H9 (cell line): Measurements from ENCODE around the gene PPFIBP2. TPM values are rescaled to one million over a fixed set of nuclear protein-coding genes. Genes with fewer than 3 reads are reported as not detected.

ENCODE experiments used
- DNase-seq: peaks from one replicate; pipeline ENCODE4 v3.0.0-alpha.2; 2017
- H2AFZ ChIP-seq: one replicate; pipeline ENCODE4 v1.6.1; 2013; ENCODE audit warnings: mild to moderate bottlenecking, low read length, control low read depth, moderate library complexity
- H2AK5ac ChIP-seq: 2 replicates; pipeline ENCODE4 v1.6.1; 2013; ENCODE audit warnings: low read length, control low read depth, mixed read lengths; ENCODE audit not compliant: insufficient read length
- H2BK120ac ChIP-seq: one replicate; pipeline ENCODE4 v1.6.1; 2013; ENCODE audit warnings: low read depth, mild to moderate bottlenecking, low read length, control low read depth, inconsistent platforms; ENCODE audit not compliant: poor library complexity, severe bottlenecking
- H2BK12ac ChIP-seq: 2 replicates; pipeline ENCODE4 v1.6.1; 2013; ENCODE audit warnings: low read length, control low read depth, mixed read lengths, low read depth; ENCODE audit not compliant: insufficient read length
- H2BK15ac ChIP-seq: 2 replicates; pipeline ENCODE4 v1.6.1; 2013; ENCODE audit warnings: low read depth, low read length, control low read depth
- H2BK20ac ChIP-seq: one replicate; pipeline ENCODE4 v1.6.1; 2013; ENCODE audit warnings: low read depth, mild to moderate bottlenecking, low read length, control low read depth, inconsistent platforms; ENCODE audit not compliant: poor library complexity, severe bottlenecking
- H2BK5ac ChIP-seq: 2 replicates; pipeline ENCODE4 v1.6.1; 2013; ENCODE audit warnings: low read length, control low read depth, mixed read lengths; ENCODE audit not compliant: insufficient read length
- H3K14ac ChIP-seq: 2 replicates; pipeline ENCODE4 v1.6.1; 2013; ENCODE audit warnings: low read length, control low read depth; ENCODE audit not compliant: insufficient read depth
- H3K18ac ChIP-seq: 2 replicates; pipeline ENCODE4 v1.6.1; 2013; ENCODE audit warnings: low read depth, mild to moderate bottlenecking, mixed read lengths, low read length, control low read depth; ENCODE audit not compliant: insufficient read length
- H3K23ac ChIP-seq: 2 replicates; pipeline ENCODE4 v1.6.1; 2013; ENCODE audit warnings: low read length, control low read depth, mixed read lengths, low read depth; ENCODE audit not compliant: insufficient read length
- H3K23me2 ChIP-seq: 2 replicates; pipeline ENCODE4 v1.6.1; 2013; ENCODE audit warnings: low read depth, mild to moderate bottlenecking, mixed read lengths, low read length, control low read depth; ENCODE audit not compliant: insufficient read length, poor library complexity, severe bottlenecking
- H3K27ac ChIP-seq: 2 replicates; pipeline ENCODE4 v1.5.1; 2013; ENCODE audit warnings: low read length, control low read depth, mixed read lengths, low read depth; ENCODE audit not compliant: insufficient read length
- H3K27me3 ChIP-seq: 2 replicates; pipeline ENCODE4 v1.6.1; 2013; ENCODE audit warnings: low read length, control low read depth, inconsistent platforms; ENCODE audit not compliant: insufficient read depth
- H3K4ac ChIP-seq: 2 replicates; pipeline ENCODE4 v1.6.1; 2013; ENCODE audit warnings: low read depth, mild to moderate bottlenecking, control low read depth, inconsistent platforms, low read length, moderate library complexity
- H3K4me1 ChIP-seq: 2 replicates; pipeline ENCODE4 v1.6.1; 2013; ENCODE audit warnings: low read length, control low read depth, inconsistent platforms; ENCODE audit not compliant: insufficient read depth
- H3K4me2 ChIP-seq: 2 replicates; pipeline ENCODE4 v1.6.1; 2013; ENCODE audit warnings: low read length, control low read depth, mixed read lengths; ENCODE audit not compliant: insufficient read length, insufficient read depth
- H3K56ac ChIP-seq: 2 replicates; pipeline ENCODE4 v1.6.1; 2013; ENCODE audit warnings: low read depth, mild to moderate bottlenecking, mixed read lengths, low read length, control low read depth; ENCODE audit not compliant: insufficient read length
- H3K79me1 ChIP-seq: 2 replicates; pipeline ENCODE4 v1.6.1; 2013; ENCODE audit warnings: low read depth, mild to moderate bottlenecking, moderate library complexity, low read length, control low read depth, inconsistent platforms; ENCODE audit not compliant: insufficient read depth, poor library complexity, severe bottlenecking
- H3K79me2 ChIP-seq: 2 replicates; pipeline ENCODE4 v1.6.1; 2013; ENCODE audit warnings: low read length, control low read depth, inconsistent platforms; ENCODE audit not compliant: insufficient read depth
- H3K9ac ChIP-seq: 2 replicates; pipeline ENCODE4 v1.6.1; 2013; ENCODE audit warnings: low read length, control low read depth, mixed read lengths; ENCODE audit not compliant: insufficient read length; ENCODE audit errors: extremely low read depth
- H3K9me3 ChIP-seq: one replicate; pipeline ENCODE4 v1.6.1; 2013; ENCODE audit warnings: low read depth, low read length, inconsistent platforms; ENCODE audit not compliant: control insufficient read depth
- H3T11ph ChIP-seq: one replicate; pipeline ENCODE4 v1.6.1; 2013; ENCODE audit warnings: mild to moderate bottlenecking, low read length, control low read depth, inconsistent platforms
- H4K20me1 ChIP-seq: one replicate; pipeline ENCODE4 v1.6.1; 2013; ENCODE audit not compliant: control insufficient read depth, insufficient read length, insufficient read depth
- H4K5ac ChIP-seq: 2 replicates; pipeline ENCODE4 v1.6.1; 2013; ENCODE audit warnings: low read depth, mild to moderate bottlenecking, mixed read lengths, low read length, control low read depth; ENCODE audit not compliant: insufficient read length
- H4K8ac ChIP-seq: replicated peaks from 2 replicates; pipeline ENCODE4 v1.6.1; 2013; ENCODE audit warnings: low read length, control low read depth, mixed read lengths, low read depth; ENCODE audit not compliant: insufficient read length
- H4K91ac ChIP-seq: 2 replicates; pipeline ENCODE4 v1.6.1; 2013; ENCODE audit warnings: low read depth, mild to moderate bottlenecking, moderate library complexity, mixed read lengths, low read length, control low read depth; ENCODE audit not compliant: insufficient read length
- H3K27ac Mint-ChIP-seq, 3 experiments: 2 replicates in 2 of 3; 3 replicates in 1 of 3; pipeline ENCODE4 v1.8.0; 2020 to 2021; ENCODE audit warnings: mixed read lengths in 3 of 3, mild to moderate bottlenecking in 1 of 3, moderate library complexity in 1 of 3
- H3K27me3 Mint-ChIP-seq: 2 replicates; pipeline ENCODE4 v1.8.0; 2021; ENCODE audit warnings: low read depth, mild to moderate bottlenecking, moderate library complexity, mixed read lengths
- H3K36me3 Mint-ChIP-seq, 3 experiments: 2 replicates in 2 of 3; 3 replicates in 1 of 3; pipeline ENCODE4 v1.8.0; 2020 to 2021; ENCODE audit warnings: low read depth in 3 of 3, mixed read lengths in 3 of 3; ENCODE audit not compliant: insufficient read depth in 1 of 3
- H3K4me1 Mint-ChIP-seq, 2 experiments: 2 replicates each; pipeline ENCODE4 v1.8.0; 2020; ENCODE audit warnings: mixed read lengths in 2 of 2
- H3K4me3 Mint-ChIP-seq, 2 experiments: 2 replicates in 1 of 2; 3 replicates in 1 of 2; pipeline ENCODE4 v1.8.0; 2020 to 2021; ENCODE audit warnings: mild to moderate bottlenecking in 2 of 2, mixed read lengths in 2 of 2, moderate library complexity in 1 of 2
- H3K9me3 Mint-ChIP-seq, 2 experiments: 2 replicates in 1 of 2; 3 replicates in 1 of 2; pipeline ENCODE4 v1.8.0; 2020; ENCODE audit warnings: mild to moderate bottlenecking in 2 of 2, mixed read lengths in 2 of 2, moderate library complexity in 1 of 2
- WGBS: extraction: QIAGEN DNeasy Blood & Tissue Kit; methylation state at CpG from one replicate; pipeline ENCODE4 v1.1.7; 2013; ENCODE audit warnings: missing lambda C conversion rate, low lambda C conversion rate, mixed read lengths; ENCODE audit not compliant: insufficient read length; ENCODE audit errors: extremely low coverage; 5-methylcytosine and 5-hydroxymethylcytosine counted together
- total RNA-seq: library from RNA; stranded (reverse); gene quantifications from 2 replicates; pipeline ENCODE4 v1.2.1, GENCODE V29; 2021
- TF ChIP-seq, protein P1 (sequence below): fragments of 200-600 bp; sonication (generic); conservative IDR thresholded peaks from 3 replicates; pipeline ENCODE4 v1.8.0; 2021; ENCODE audit warnings: antibody characterized with exemption, mild to moderate bottlenecking

PPFIBP2 gene
- total RNA-seq, 1 experiment from 2014 or later = 8.3 TPM

DNA sequence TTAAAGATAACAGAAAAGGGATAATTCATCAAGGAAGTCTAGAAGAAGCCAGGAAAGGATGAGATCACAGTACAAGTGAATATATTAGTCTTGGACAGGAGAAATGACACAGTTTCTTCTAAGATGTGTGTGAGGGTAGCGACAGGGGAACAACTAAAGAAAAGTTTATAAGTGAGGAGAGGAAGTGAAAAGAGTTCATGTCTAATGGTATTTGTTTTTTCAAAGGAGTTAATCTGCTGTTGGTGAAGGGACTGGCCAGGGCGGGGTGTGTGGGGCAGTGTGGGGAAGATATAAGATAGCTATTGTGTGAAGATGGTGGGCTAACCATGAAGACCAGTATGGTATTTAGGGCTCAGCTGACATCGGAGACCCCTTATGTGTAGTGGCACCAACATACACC is 7.6 kb upstream of the PPFIBP2 start:
- Histone ChIP-seq H3K27ac (no peak overlapping the region), H2AFZ (no peak overlapping the region), H3K18ac (no peak overlapping the region), H3K79me2 (no peaks in the 10 kb centered on the region), H2BK20ac (no peak overlapping the region), H3K4me1 (no peaks in the 10 kb centered on the region), H3K56ac (no peak overlapping the region), H3K23me2 (no peaks in the 10 kb centered on the region), H2BK15ac (no peak overlapping the region), H4K20me1 (no peaks in the 10 kb centered on the region), H3K23ac (no peak overlapping the region), H3T11ph (no peak overlapping the region), H3K4ac (no peak overlapping the region), H4K5ac (no peak overlapping the region), H2AK5ac (no peak overlapping the region), H2BK120ac (no peak overlapping the region), H2BK5ac (no peak overlapping the region), H4K8ac (no peak overlapping the region), H3K14ac (no peak overlapping the region), H3K9ac (no peak overlapping the region), H2BK12ac (no peak overlapping the region), H3K9me3 (no peaks in the 10 kb centered on the region), H3K4me2 (no peak overlapping the region), H3K27me3 (no peaks in the 10 kb centered on the region), H4K91ac (no peak overlapping the region), H3K79me1 (no peaks in the 10 kb centered on the region)
- no CpG with 5 or more reads among the region's 3 CpGs for WGBS
- no peak overlapping the region for H3K27ac Mint-ChIP-seq
- H3K4me1 Mint-ChIP-seq = no peaks in the 10 kb centered on the region
- H3K36me3 Mint-ChIP-seq = no peaks in the 10 kb centered on the region
- no peak for DNase-seq
- H3K4me3 Mint-ChIP-seq = no peak overlapping the region
- H3K27me3 Mint-ChIP-seq = peaks cover 4% of the 10 kb centered on the region; the same call in 1 of the 2 replicates
- H3K9me3 Mint-ChIP-seq = no peaks in the 10 kb centered on the region
- TF ChIP-seq, protein P1, sequence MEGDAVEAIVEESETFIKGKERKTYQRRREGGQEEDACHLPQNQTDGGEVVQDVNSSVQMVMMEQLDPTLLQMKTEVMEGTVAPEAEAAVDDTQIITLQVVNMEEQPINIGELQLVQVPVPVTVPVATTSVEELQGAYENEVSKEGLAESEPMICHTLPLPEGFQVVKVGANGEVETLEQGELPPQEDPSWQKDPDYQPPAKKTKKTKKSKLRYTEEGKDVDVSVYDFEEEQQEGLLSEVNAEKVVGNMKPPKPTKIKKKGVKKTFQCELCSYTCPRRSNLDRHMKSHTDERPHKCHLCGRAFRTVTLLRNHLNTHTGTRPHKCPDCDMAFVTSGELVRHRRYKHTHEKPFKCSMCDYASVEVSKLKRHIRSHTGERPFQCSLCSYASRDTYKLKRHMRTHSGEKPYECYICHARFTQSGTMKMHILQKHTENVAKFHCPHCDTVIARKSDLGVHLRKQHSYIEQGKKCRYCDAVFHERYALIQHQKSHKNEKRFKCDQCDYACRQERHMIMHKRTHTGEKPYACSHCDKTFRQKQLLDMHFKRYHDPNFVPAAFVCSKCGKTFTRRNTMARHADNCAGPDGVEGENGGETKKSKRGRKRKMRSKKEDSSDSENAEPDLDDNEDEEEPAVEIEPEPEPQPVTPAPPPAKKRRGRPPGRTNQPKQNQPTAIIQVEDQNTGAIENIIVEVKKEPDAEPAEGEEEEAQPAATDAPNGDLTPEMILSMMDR = no peak
